ENCODE measurements around the gene SNRNP70.
A peak's percentile ranks its signal among the peaks of the same experiment; 100 is the strongest.

Gene SNRNP70

DNA sequence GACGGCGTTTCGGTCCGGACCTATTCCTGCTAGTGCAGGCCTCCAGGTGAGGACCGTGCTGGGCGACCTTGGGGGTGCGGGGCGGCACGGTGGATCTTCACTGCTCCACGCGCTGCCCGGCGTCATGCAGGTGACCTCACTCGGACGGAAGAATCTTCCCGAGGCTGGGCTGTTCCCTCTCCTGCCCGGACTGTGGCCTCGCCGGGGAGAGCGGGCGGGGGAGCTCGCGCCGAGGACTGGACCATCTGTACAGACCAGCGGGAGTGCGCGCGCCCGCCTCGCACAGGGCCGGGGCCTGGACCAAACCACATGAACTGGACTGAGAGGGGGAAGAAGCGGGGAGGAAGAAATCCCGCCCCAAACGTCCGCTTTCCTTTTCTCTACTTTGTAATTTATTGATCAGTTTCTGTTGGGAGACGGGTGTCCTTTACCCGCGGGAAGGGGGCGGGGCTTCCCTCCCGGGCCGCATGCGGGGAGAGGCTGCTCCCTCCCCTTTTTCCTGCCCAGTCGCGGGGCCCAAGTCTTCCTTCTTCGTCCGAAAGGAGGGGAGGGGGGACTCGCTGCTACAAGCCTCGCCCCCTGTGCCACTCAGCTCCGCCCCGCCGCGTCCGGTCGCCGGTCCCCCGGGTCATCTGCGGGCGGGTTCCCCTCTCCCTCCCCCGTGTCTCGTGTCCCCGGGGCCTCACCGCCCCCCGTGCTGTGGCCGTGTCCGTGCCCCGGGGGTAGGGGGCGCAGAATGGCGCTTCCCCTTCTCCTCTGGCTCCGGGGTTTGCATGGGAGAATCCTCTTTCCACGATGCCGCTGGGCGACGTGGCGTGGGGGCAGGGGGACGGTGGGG, 65.1 kb downstream of the SNRNP70 start:
- peaks cover 0 to 25% (median 1%) of the 10 kb centered on the region in 5 experiments for H3K27me3 ChIP-seq (replicated peaks in 2 of 5; ENCODE audit: control insufficient read depth in 4 of 5, insufficient read depth in 5 of 5, low read length in 4 of 5)
- WGBS (ENCODE audit: insufficient coverage), result under 1% methylated on average over 43 of the region's 75 CpGs
- CTCF ChIA-PET, result interaction anchor here (0.8 to 2.2 kb wide), 6 partner anchors 11 to 53 kb away, joined by 3 to 9 read pairs (median 4); no protein-coding TSS in a partner anchor
- H3K27ac ChIP-seq (ENCODE audit: insufficient read depth in 1 of 2, low read depth in 1 of 2, low read length in 2 of 2, poor library complexity in 1 of 2, severe bottlenecking in 2 of 2), result peak overlapping the region in 1 of 2 experiments; percentile 55
- H3K4me3 ChIP-seq (ENCODE audit: control insufficient read depth in 1 of 7, extremely low read depth in 1 of 7, insufficient read depth in 4 of 7, low read depth in 2 of 7, low read length in 6 of 7), result peak overlapping the region; percentile 45 to 77 (median 73)
- no peaks in the 10 kb centered on the region for H3K36me3 ChIP-seq (ENCODE audit: control insufficient read depth in 4 of 4, insufficient read depth in 4 of 4, low read length in 3 of 4)
- DNase-seq, result peak; percentile 63 to 75 (median 64)
- peaks cover 2 to 50% (median 43%) of the 10 kb centered on the region in 4 experiments for H3K4me1 ChIP-seq (ENCODE audit: control extremely low read depth in 1 of 4, control insufficient read depth in 4 of 4, insufficient read depth in 4 of 4, low read length in 3 of 4)
- POLR2A ChIA-PET, result interaction anchor here (1.2 to 3.0 kb wide), 2 partner anchors 21 to 36 kb away, joined by 3 to 13 read pairs; partner anchors contain the start of gene LIN7B
- no peaks in the 10 kb centered on the region for H3K9me3 ChIP-seq (ENCODE audit: control extremely low read depth in 1 of 5, control insufficient read depth in 4 of 5, insufficient read depth in 2 of 5, low read depth in 1 of 5, low read length in 4 of 5)

GRCh38 chr19:49150944-49151243, 65.6 kb downstream of the SNRNP70 start:
- ChIA-PET POLR2A (interaction anchor here (0.6 to 3.0 kb wide), 3 partner anchors 12 to 37 kb away, joined by 3 to 13 read pairs (median 6); partner anchors contain the start of gene LIN7B), CTCF (interaction anchor here (1.0 to 1.3 kb wide), 3 partner anchors 12 to 49 kb away, joined by 3 to 5 read pairs (median 5); no protein-coding TSS in a partner anchor)
- peak overlapping the region in 1 of 2 experiments; percentile 55 for H3K27ac ChIP-seq (ENCODE audit: insufficient read depth in 1 of 2, low read depth in 1 of 2, low read length in 2 of 2, poor library complexity in 1 of 2, severe bottlenecking in 2 of 2)
- H3K27me3 ChIP-seq (replicated peaks in 2 of 5; ENCODE audit: control insufficient read depth in 4 of 5, insufficient read depth in 5 of 5, low read length in 4 of 5), result peaks cover 0 to 25% (median 2%) of the 10 kb centered on the region in 5 experiments
- no peak for DNase-seq
- H3K4me3 ChIP-seq (ENCODE audit: control insufficient read depth in 1 of 7, extremely low read depth in 1 of 7, insufficient read depth in 4 of 7, low read depth in 2 of 7, low read length in 6 of 7), result peak overlapping the region in 6 of 7 experiments; percentile 45 to 77 (median 73)
- 21% methylated on average over 4 of the region's 16 CpGs for WGBS (ENCODE audit: insufficient coverage)
- H3K36me3 ChIP-seq (ENCODE audit: control insufficient read depth in 4 of 4, insufficient read depth in 4 of 4, low read length in 3 of 4), result no peaks in the 10 kb centered on the region
- H3K4me1 ChIP-seq (ENCODE audit: control extremely low read depth in 1 of 4, control insufficient read depth in 4 of 4, insufficient read depth in 4 of 4, low read length in 3 of 4), result peaks cover 2 to 44% (median 38%) of the 10 kb centered on the region in 4 experiments
- H3K9me3 ChIP-seq (ENCODE audit: control extremely low read depth in 1 of 5, control insufficient read depth in 4 of 5, insufficient read depth in 2 of 5, low read depth in 1 of 5, low read length in 4 of 5), result no peaks in the 10 kb centered on the region

DNA sequence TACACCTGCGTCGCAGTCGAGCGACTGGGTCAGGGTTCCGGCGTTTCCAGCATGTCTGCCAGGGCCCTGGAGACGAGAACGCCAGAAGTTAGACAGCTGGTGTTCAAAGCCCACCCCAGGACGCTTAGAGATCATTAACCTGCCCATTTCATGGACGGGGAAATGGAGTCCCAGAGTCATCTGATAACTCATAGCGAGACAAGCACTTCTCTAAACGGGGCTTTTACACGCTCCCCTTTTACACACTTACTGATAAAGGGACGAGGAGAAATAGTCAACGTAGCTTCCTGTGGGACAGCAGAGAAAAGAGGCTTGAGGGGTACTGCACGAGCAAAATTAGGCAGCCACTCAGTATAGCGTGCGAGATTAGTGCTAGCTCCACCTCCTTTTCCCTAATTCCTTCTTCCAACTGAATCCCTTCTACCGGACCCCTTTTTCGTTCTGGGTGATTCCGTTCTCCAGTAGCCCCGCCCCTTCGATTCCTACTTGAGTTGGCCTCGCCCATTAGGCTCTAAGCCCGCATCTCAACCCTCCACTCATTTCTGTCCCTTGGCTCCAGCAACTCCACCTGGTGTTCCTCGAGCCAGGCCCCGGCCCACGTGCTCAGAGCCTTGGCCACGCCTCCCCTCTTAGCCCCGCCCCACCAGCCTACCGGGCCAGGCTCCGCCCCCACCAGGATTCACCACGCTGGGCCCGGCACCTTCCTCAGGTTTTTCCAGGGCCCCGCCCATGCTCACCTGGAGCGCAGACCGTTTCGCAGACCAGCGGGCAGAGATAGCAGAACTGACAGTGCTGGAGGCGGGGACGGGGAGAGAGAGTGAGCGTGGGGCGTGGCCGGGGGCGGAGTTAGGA, 66.2 kb downstream of the SNRNP70 start:
- peak; percentile 63 to 79 (median 67) for DNase-seq
- POLR2A ChIA-PET, result interaction anchor here (0.6 to 3.0 kb wide), 3 partner anchors 12 to 37 kb away, joined by 3 to 13 read pairs (median 6); partner anchors contain the start of gene LIN7B
- 7% methylated on average over 33 of the region's 45 CpGs for WGBS (ENCODE audit: insufficient coverage)

GRCh38 chr19:49152119-49152550, 66.9 kb downstream of the SNRNP70 start:
- CTCF ChIA-PET, result interaction anchor here (1.2 kb wide), 1 partner anchor 47 kb away, joined by 5 read pairs; no protein-coding TSS in a partner anchor
- H3K27me3 ChIP-seq (replicated peaks in 2 of 5; ENCODE audit: control insufficient read depth in 4 of 5, insufficient read depth in 5 of 5, low read length in 4 of 5), result peaks cover 0 to 24% (median 5%) of the 10 kb centered on the region in 5 experiments

More for the DNA sequence above, 66.2 kb downstream of the SNRNP70 start:
- Histone ChIP-seq H3K4me3 (ENCODE audit: control insufficient read depth in 1 of 7, extremely low read depth in 1 of 7, insufficient read depth in 4 of 7, low read depth in 2 of 7, low read length in 6 of 7) (peak overlapping the region in 4 of 7 experiments; percentile 67 to 77 (median 76)), H3K4me1 (ENCODE audit: control extremely low read depth in 1 of 4, control insufficient read depth in 4 of 4, insufficient read depth in 4 of 4, low read length in 3 of 4) (peaks cover 2 to 39% (median 34%) of the 10 kb centered on the region in 4 experiments), H3K27ac (ENCODE audit: insufficient read depth in 1 of 2, low read depth in 1 of 2, low read length in 2 of 2, poor library complexity in 1 of 2, severe bottlenecking in 2 of 2) (no peak overlapping the region), H3K9me3 (ENCODE audit: control extremely low read depth in 1 of 5, control insufficient read depth in 4 of 5, insufficient read depth in 2 of 5, low read depth in 1 of 5, low read length in 4 of 5) (no peaks in the 10 kb centered on the region), H3K36me3 (ENCODE audit: control insufficient read depth in 4 of 4, insufficient read depth in 4 of 4, low read length in 3 of 4) (no peaks in the 10 kb centered on the region), H3K27me3 (replicated peaks in 2 of 5; ENCODE audit: control insufficient read depth in 4 of 5, insufficient read depth in 5 of 5, low read length in 4 of 5) (peaks cover 0 to 25% (median 3%) of the 10 kb centered on the region in 5 experiments)
- CTCF ChIA-PET, result interaction anchor here (1.0 to 1.3 kb wide), 3 partner anchors 12 to 48 kb away, joined by 3 to 5 read pairs (median 5); no protein-coding TSS in a partner anchor

DNA sequence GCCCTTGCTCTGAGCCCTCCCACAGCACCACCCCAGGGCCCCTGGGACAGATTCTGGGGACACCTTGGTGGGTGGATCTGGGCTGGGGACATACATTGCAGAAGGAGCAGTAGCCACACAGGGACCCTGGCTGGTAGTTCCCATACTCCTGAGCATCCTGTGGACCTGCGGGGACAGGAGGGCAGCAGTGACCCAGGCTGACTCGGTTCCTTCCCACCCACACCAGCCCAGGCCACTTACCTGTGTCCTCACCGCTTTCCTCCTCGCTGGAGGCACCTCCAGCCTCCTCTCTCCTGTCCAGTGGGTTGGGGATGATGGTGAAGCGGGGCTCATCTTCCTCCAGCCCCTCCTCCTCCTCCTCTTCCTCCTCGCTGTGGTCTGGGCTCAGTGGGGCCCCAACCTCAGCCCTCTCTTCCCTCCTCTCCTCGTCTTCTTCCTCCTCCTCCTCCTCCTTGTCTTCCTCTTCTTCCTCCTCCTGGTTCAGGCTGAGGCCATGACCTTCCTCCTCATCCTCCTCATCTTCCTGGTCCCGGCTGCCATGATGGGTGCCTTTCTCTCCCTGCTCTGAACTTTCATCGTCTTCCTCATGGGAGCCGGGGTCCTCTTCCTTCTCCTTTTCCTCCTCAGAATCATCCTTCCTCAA, 68.0 kb downstream of the SNRNP70 start:
- ChIA-PET POLR2A (no interaction called here), CTCF (interaction anchor here (1.2 kb wide), 1 partner anchor 46 kb away, joined by 5 read pairs; no protein-coding TSS in a partner anchor)
- no peaks in the 10 kb centered on the region for H3K9me3 ChIP-seq (ENCODE audit: control extremely low read depth in 1 of 5, control insufficient read depth in 4 of 5, insufficient read depth in 2 of 5, low read depth in 1 of 5, low read length in 4 of 5)
- H3K4me1 ChIP-seq (ENCODE audit: control extremely low read depth in 1 of 4, control insufficient read depth in 4 of 4, insufficient read depth in 4 of 4, low read length in 3 of 4), result peaks cover 2 to 47% (median 43%) of the 10 kb centered on the region in 4 experiments
- H3K36me3 ChIP-seq (ENCODE audit: control insufficient read depth in 4 of 4, insufficient read depth in 4 of 4, low read length in 3 of 4), result no peaks in the 10 kb centered on the region
- peaks cover 0 to 24% (median 9%) of the 10 kb centered on the region in 5 experiments for H3K27me3 ChIP-seq (replicated peaks in 2 of 5; ENCODE audit: control insufficient read depth in 4 of 5, insufficient read depth in 5 of 5, low read length in 4 of 5)
- H3K27ac ChIP-seq (ENCODE audit: insufficient read depth in 1 of 2, low read depth in 1 of 2, low read length in 2 of 2, poor library complexity in 1 of 2, severe bottlenecking in 2 of 2), result no peak overlapping the region
- H3K4me3 ChIP-seq (ENCODE audit: control insufficient read depth in 1 of 7, extremely low read depth in 1 of 7, insufficient read depth in 4 of 7, low read depth in 2 of 7, low read length in 6 of 7), result no peak overlapping the region
- DNase-seq, result no peak
- WGBS (ENCODE audit: insufficient coverage), result 78% methylated on average over 7 of the region's 10 CpGs

More at GRCh38 chr19:49152119-49152550, 66.9 kb downstream of the SNRNP70 start:
- WGBS (ENCODE audit: insufficient coverage), result 11% methylated on average over 8 of the region's 10 CpGs
- H3K4me3 ChIP-seq (ENCODE audit: control insufficient read depth in 1 of 7, extremely low read depth in 1 of 7, insufficient read depth in 4 of 7, low read depth in 2 of 7, low read length in 6 of 7), result no peak overlapping the region
- H3K4me1 ChIP-seq (ENCODE audit: control extremely low read depth in 1 of 4, control insufficient read depth in 4 of 4, insufficient read depth in 4 of 4, low read length in 3 of 4), result peaks cover 2 to 39% (median 34%) of the 10 kb centered on the region in 4 experiments
- H3K36me3 ChIP-seq (ENCODE audit: control insufficient read depth in 4 of 4, insufficient read depth in 4 of 4, low read length in 3 of 4), result no peaks in the 10 kb centered on the region
- POLR2A ChIA-PET, result no interaction called here
- no peak overlapping the region for H3K27ac ChIP-seq (ENCODE audit: insufficient read depth in 1 of 2, low read depth in 1 of 2, low read length in 2 of 2, poor library complexity in 1 of 2, severe bottlenecking in 2 of 2)
- no peaks in the 10 kb centered on the region for H3K9me3 ChIP-seq (ENCODE audit: control extremely low read depth in 1 of 5, control insufficient read depth in 4 of 5, insufficient read depth in 2 of 5, low read depth in 1 of 5, low read length in 4 of 5)
- peak in 1 of 3 donors; percentile 21 for DNase-seq

- DNase-seq, result no peak
- H3K27ac ChIP-seq (ENCODE audit: insufficient read depth in 1 of 2, low read depth in 1 of 2, low read length in 2 of 2, poor library complexity in 1 of 2, severe bottlenecking in 2 of 2), result no peak overlapping the region
- H3K4me3 ChIP-seq (ENCODE audit: control insufficient read depth in 1 of 7, extremely low read depth in 1 of 7, insufficient read depth in 4 of 7, low read depth in 2 of 7, low read length in 6 of 7), result no peak overlapping the region
- peaks cover 0 to 23% (median 9%) of the 10 kb centered on the region in 5 experiments for H3K27me3 ChIP-seq (replicated peaks in 2 of 5; ENCODE audit: control insufficient read depth in 4 of 5, insufficient read depth in 5 of 5, low read length in 4 of 5)
- H3K9me3 ChIP-seq (ENCODE audit: control extremely low read depth in 1 of 5, control insufficient read depth in 4 of 5, insufficient read depth in 2 of 5, low read depth in 1 of 5, low read length in 4 of 5), result no peaks in the 10 kb centered on the region
- 98% methylated on average over 5 of the region's 6 CpGs for WGBS (ENCODE audit: insufficient coverage)
- peaks cover 2 to 41% (median 36%) of the 10 kb centered on the region in 4 experiments for H3K4me1 ChIP-seq (ENCODE audit: control extremely low read depth in 1 of 4, control insufficient read depth in 4 of 4, insufficient read depth in 4 of 4, low read length in 3 of 4)
- POLR2A ChIA-PET, result no interaction called here
- no peaks in the 10 kb centered on the region for H3K36me3 ChIP-seq (ENCODE audit: control insufficient read depth in 4 of 4, insufficient read depth in 4 of 4, low read length in 3 of 4)
- CTCF ChIA-PET, result no interaction called here
These were observed 69.0 kb downstream of the SNRNP70 start for GRCh38 chr19:49154279-49154678.

All from common myeloid progenitor, CD34-positive (primary cell).